GM06990 (cell line): Measurements from ENCODE around the gene ABCD2.

Experiments
- DNase-seq: peaks from one replicate; pipeline ENCODE4 v3.0.0-alpha.2; 2011; ENCODE audit not compliant: insufficient read length; ENCODE audit errors: extremely low read depth
- H3K27me3 ChIP-seq: replicated peaks from 2 replicates; pipeline ENCODE4 v1.6.0; 2011; ENCODE audit warnings: low read length; ENCODE audit not compliant: control insufficient read depth, insufficient read depth
- H3K36me3 ChIP-seq: 2 replicates; pipeline ENCODE4 v1.5.1; 2011; ENCODE audit warnings: low read length; ENCODE audit not compliant: control insufficient read depth, insufficient read depth
- H3K4me3 ChIP-seq: replicated peaks from 2 replicates; pipeline ENCODE4 v1.5.1; 2011; ENCODE audit warnings: low read depth, mild to moderate bottlenecking, control low read depth, low read length
- CTCF ChIP-seq: IDR thresholded peaks from 2 replicates; pipeline ENCODE4 v1.5.1; 2011; ENCODE audit warnings: low read length, control low read depth, mild to moderate bottlenecking, inconsistent platforms; ENCODE audit not compliant: insufficient read depth, poor library complexity, severe bottlenecking

The ABCD2 gene

DNA sequence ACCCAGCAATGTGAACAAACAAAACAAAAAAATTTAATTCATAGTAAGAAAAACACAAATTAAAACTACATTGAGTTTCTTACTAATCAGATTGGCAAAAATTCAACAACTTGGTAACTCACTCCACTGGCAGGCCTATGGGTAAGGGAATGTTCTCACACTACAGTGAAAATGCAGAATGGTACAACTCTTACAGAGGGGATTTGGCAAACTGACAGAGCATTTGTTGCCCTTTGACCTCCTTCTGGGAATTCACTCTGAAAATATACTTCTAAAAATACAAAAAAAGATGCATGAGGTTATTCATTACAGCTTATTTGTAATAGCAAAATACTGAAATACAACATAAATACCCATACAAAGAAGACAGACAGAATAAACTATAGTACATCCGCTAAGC lies 32.8 kb downstream of the ABCD2 start:
- Histone ChIP-seq H3K36me3 (no peaks in the 10 kb centered on the region), H3K27me3 (no peaks in the 10 kb centered on the region), H3K4me3 (no peak overlapping the region)
- no peak for DNase-seq
- no peak for TF ChIP-seq CTCF

GRCh38 chr12:39581592-39581991 lies 38.0 kb downstream of the ABCD2 start:
- Histone ChIP-seq H3K36me3 (no peaks in the 10 kb centered on the region), H3K27me3 (no peaks in the 10 kb centered on the region), H3K4me3 (no peak overlapping the region)
- DNase-seq: no peak
- TF ChIP-seq CTCF: no peak

DNA sequence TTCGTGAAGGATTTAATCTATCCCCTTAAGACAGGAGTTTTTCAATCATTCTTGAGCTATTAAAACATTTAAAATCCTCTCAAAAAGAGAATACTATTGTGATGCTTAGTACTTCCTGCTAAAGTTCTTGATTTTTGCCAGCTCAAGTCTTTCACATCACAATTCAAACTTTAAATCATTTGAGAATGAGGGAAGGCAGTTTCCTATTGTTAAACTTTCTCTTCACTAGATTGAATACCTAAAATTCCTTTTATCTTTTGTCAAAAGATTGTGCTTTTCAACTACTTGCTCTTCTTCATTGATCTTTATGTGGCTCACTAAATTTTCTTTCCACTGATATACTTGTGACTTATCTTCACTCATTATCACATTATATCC lies 44.1 kb downstream of the ABCD2 start:
- Histone ChIP-seq H3K27me3 (no peaks in the 10 kb centered on the region), H3K36me3 (no peaks in the 10 kb centered on the region; the same call in 1 of the 2 replicates), H3K4me3 (no peak overlapping the region)
- no peak for TF ChIP-seq CTCF
- no peak for DNase-seq

DNA sequence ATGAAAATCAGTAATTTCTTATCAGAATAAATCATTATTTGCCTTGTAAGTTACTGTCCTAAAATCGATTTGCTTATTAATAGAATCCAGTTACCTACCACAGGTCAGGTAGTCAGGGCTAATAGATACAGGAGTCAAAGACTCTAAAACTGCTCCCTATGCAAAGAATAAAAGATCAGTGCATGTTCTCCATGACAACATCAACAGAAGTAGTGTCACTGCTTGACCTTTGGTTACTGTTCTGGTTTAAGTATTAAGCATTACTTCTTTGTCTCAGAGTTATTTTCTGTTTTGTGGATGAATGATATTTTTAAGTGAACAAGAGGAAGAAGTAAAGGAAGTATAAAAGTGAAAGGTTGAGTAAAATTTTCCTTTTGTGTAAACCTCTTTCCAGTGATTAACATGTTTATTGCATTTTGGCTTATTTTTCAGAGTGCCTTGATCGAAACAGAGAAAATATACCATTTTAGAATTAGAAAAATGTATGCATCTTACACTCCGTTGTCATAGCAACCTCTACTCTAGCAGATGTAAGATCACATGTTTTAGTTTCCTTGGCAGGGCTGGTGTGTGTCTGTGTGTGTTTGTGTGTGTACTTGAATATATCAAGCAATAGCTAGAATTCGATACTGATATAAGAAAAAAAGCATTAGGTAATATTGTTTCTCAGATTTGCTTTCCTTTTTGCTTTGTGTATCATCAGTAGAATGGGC lies 44.7 kb downstream of the ABCD2 start:
- no peaks in the 10 kb centered on the region for H3K27me3 ChIP-seq
- no peaks in the 10 kb centered on the region; the same call in 1 of the 2 replicates for H3K36me3 ChIP-seq
- no peak for DNase-seq
- no peak overlapping the region for H3K4me3 ChIP-seq
- TF ChIP-seq CTCF: no peak

DNA sequence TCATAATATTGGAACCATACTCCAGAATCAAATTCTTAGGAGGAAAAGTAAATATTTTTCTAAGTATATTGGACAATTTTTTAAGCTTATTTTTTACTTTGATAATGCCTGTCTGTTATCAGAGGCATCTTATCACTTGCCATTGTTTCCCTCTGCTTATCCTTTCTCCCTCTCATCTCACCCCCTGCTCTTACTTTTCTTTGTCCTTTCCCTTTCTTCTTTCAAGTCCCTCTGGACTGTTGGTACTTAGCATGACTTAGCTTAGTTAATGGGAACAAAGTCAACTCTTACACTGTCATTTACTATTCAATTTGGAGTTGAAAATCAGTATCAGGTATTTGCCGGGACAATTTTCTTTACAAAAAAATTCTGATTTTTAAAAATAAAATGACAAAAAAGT lies 45.2 kb downstream of the ABCD2 start:
- no peak for TF ChIP-seq CTCF
- DNase-seq: no peak
- no peaks in the 10 kb centered on the region for H3K27me3 ChIP-seq
- no peak overlapping the region for H3K4me3 ChIP-seq
- H3K36me3 ChIP-seq: no peaks in the 10 kb centered on the region; the same call in 1 of the 2 replicates

DNA sequence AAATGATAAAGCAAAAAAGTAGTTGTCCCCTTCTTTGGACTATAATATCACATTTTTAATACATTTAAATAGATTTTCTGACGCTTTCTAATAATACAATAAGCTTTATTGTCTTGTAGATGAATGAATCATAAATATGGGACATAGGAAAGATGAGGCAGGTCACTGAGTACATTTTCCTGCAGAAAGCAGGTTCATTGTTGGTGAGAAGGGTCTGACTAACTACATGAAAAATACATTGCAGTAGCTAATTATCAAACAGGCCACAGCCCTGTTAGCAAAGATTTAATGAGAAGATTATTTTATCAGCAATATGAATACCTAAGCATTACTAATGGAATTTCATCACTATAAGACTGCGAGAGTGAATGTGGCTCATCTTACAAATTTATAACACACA lies 45.6 kb downstream of the ABCD2 start:
- H3K36me3 ChIP-seq: no peaks in the 10 kb centered on the region; the same call in none of the 2 replicates
- no peaks in the 10 kb centered on the region for H3K27me3 ChIP-seq
- no peak overlapping the region for H3K4me3 ChIP-seq
- no peak for TF ChIP-seq CTCF
- DNase-seq: no peak
